K562 (cell line): Measurements from ENCODE around the gene TRPV6.

Experiments
- CEBPB ChIP-seq: fragments of 450-650 bp; IDR thresholded peaks from 2 replicates; pipeline ENCODE4 v1.6.1; 2016; ENCODE audit warnings: missing genetic modification characterization, missing compliant biosample characterization
- FOXA3 ChIP-seq, 2 experiments: fragments of 450-650 bp in 1 of 2; sonication (generic) in 1 of 2; formaldehyde crosslinking; IDR thresholded peaks in 1 of 2; conservative IDR thresholded peaks in 1 of 2; 2 replicates each; pipeline versions ENCODE4 v1.4.0 to v1.8.0; 2020 to 2022; ENCODE audit warnings: mild to moderate bottlenecking in 2 of 2, missing genetic modification reagents in 1 of 2
- JUND ChIP-seq, 2 experiments: IDR thresholded peaks; 2 replicates in 1 of 2; 3 replicates in 1 of 2; pipeline ENCODE4 v1.6.1; 2011; ENCODE audit warnings: borderline replicate concordance in 2 of 2, low read depth in 2 of 2, low read length in 2 of 2, improper control_type of control experiment in 1 of 2, missing biosample characterization in 1 of 2, missing genetic modification characterization in 1 of 2, missing genetic modification reagents in 1 of 2
- POLR2A ChIP-seq: fragments of 450-650 bp; conservative IDR thresholded peaks from 2 replicates; pipeline ENCODE4 v1.6.1; 2016
- RAD21 ChIP-seq, 2 experiments: fragments of 250-450 bp in 1 of 2; fragments of 450-650 bp in 1 of 2; sonication (Bioruptor Pico) in 1 of 2; formaldehyde crosslinking in 1 of 2; IDR thresholded peaks in 1 of 2; conservative IDR thresholded peaks in 1 of 2; 2 replicates each; pipeline versions ENCODE4 v1.4.0 to v1.8.0; 2020 to 2022; ENCODE audit warnings: mild to moderate bottlenecking in 2 of 2, moderate library complexity in 1 of 2
- SIX5 ChIP-seq, 2 experiments: IDR thresholded peaks; 2 replicates each; pipeline ENCODE4 v1.6.1; 2011; ENCODE audit warnings: low read length in 2 of 2, borderline replicate concordance in 1 of 2, low read depth in 1 of 2, mild to moderate bottlenecking in 1 of 2, moderate library complexity in 1 of 2; ENCODE audit not compliant: insufficient read depth in 1 of 2
- SRF ChIP-seq, 2 experiments: fragments of 250-450, 450-650 bp in 1 of 2; sonication (Bioruptor Pico) in 1 of 2; sonication (generic) in 1 of 2; formaldehyde crosslinking; IDR thresholded peaks; 2 replicates each; pipeline versions ENCODE4 v1.5.0 to v1.5.1; 2020 to 2022; ENCODE audit warnings: mild to moderate bottlenecking in 1 of 2, missing genetic modification reagents in 1 of 2
- TCF3 ChIP-seq: sonication (generic); formaldehyde crosslinking; IDR thresholded peaks from 2 replicates; pipeline ENCODE4 v1.4.0; 2020; ENCODE audit warnings: mild to moderate bottlenecking, missing genetic modification reagents
- ZEB2 ChIP-seq: fragments of 450-650 bp; IDR thresholded peaks from 2 replicates; pipeline ENCODE4 v1.6.1; 2016
- ZNF239 ChIP-seq: fragments of 250-450 bp; sonication (Bioruptor Pico); IDR thresholded peaks from 2 replicates; pipeline ENCODE4 v1.4.0; 2020; ENCODE audit warnings: mild to moderate bottlenecking
- ZNF717 ChIP-seq: fragments of 250-450 bp; sonication (Bioruptor Pico); IDR thresholded peaks from 2 replicates; pipeline ENCODE4 v1.5.0; 2021
- TF ChIP-seq, protein P1 (sequence below): fragments of 250-450 bp; sonication (Bioruptor Pico); IDR thresholded peaks from 2 replicates; pipeline ENCODE4 v1.5.0; 2021; ENCODE audit warnings: mild to moderate bottlenecking, borderline replicate concordance
- TF ChIP-seq, protein P2 (sequence below), 3 experiments: IDR thresholded peaks in 2 of 3; conservative IDR thresholded peaks in 1 of 3; 2 replicates each; pipeline ENCODE4 v1.5.1; 2011 to 2012; ENCODE audit warnings: low read length in 3 of 3, mild to moderate bottlenecking in 3 of 3, control low read depth in 2 of 3, improper control_type of control experiment in 1 of 3, inconsistent platforms in 1 of 3, low read depth in 1 of 3, mixed read lengths in 1 of 3, moderate library complexity in 1 of 3; ENCODE audit not compliant: insufficient read depth in 2 of 3
- TF ChIP-seq, protein P3 (sequence below), 2 experiments: fragments of 250-450 bp in 1 of 2; fragments of 450-650 bp in 1 of 2; sonication (Bioruptor Pico) in 1 of 2; IDR thresholded peaks; 2 replicates each; pipeline versions ENCODE4 v1.6.1 to v1.8.0; 2016 to 2021; ENCODE audit warnings: mild to moderate bottlenecking in 2 of 2, moderate library complexity in 2 of 2, missing compliant biosample characterization in 1 of 2, missing genetic modification characterization in 1 of 2

DNA sequence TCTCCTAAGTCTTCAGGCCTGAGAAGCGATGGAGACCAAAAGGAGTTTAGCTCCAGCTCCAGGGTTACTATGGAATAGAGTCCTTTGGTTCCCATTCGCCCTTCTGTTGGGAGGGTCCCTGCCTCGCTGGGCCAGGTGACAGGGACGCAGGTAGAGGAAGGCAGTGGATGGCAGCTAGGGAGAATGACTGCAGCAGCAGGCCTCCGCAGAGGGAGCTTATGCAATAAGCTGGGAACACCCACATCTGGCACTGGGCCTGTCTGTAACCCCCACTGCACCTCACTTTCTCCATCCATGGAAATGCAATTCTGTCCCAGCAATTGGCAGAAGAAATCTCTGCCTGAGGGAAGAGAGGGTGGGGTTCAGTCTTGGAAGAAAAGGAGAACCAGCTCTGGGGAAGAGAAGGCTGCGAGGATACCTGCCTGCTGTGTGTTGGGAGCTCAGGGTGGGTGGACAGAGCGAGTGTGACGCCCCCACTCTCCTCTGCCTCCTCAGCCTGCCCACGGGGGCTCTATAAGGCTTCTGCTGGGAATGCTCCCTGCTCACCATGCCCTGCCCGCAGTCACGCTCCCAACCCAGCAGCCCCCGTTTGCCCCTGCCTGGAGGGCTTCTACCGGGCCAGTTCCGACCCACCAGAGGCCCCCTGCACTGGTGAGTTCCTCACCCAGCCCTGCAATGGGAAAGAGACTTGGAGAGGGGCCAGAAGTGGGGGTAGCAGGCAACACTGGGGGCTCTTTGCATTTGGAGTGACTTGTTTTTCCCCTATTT is 20.4 kb downstream of the TRPV6 start:
- TF ChIP-seq, protein P1, sequence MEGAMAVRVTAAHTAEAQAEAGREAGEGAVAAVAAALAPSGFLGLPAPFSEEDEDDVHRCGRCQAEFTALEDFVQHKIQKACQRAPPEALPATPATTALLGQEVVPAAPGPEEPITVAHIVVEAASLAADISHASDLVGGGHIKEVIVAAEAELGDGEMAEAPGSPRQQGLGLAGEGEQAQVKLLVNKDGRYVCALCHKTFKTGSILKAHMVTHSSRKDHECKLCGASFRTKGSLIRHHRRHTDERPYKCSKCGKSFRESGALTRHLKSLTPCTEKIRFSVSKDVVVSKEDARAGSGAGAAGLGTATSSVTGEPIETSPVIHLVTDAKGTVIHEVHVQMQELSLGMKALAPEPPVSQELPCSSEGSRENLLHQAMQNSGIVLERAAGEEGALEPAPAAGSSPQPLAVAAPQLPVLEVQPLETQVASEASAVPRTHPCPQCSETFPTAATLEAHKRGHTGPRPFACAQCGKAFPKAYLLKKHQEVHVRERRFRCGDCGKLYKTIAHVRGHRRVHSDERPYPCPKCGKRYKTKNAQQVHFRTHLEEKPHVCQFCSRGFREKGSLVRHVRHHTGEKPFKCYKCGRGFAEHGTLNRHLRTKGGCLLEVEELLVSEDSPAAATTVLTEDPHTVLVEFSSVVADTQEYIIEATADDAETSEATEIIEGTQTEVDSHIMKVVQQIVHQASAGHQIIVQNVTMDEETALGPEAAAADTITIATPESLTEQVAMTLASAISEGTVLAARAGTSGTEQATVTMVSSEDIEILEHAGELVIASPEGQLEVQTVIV (CRISPR knock-in tag): no peak
- TF ChIP-seq, protein P2, sequence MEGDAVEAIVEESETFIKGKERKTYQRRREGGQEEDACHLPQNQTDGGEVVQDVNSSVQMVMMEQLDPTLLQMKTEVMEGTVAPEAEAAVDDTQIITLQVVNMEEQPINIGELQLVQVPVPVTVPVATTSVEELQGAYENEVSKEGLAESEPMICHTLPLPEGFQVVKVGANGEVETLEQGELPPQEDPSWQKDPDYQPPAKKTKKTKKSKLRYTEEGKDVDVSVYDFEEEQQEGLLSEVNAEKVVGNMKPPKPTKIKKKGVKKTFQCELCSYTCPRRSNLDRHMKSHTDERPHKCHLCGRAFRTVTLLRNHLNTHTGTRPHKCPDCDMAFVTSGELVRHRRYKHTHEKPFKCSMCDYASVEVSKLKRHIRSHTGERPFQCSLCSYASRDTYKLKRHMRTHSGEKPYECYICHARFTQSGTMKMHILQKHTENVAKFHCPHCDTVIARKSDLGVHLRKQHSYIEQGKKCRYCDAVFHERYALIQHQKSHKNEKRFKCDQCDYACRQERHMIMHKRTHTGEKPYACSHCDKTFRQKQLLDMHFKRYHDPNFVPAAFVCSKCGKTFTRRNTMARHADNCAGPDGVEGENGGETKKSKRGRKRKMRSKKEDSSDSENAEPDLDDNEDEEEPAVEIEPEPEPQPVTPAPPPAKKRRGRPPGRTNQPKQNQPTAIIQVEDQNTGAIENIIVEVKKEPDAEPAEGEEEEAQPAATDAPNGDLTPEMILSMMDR (IDR thresholded peaks at IDR 0.05 in 2 of 3, conservative IDR thresholded peaks at IDR 0.05 in 1 of 3; ENCODE audit: insufficient read depth in 2 of 3, low read depth in 1 of 3, low read length in 3 of 3): no peak
- TF ChIP-seq JUND (IDR thresholded peaks at IDR 0.05; ENCODE audit: borderline replicate concordance, low read depth, low read length) (no peak), JUND (tag; IDR thresholded peaks at IDR 0.05; ENCODE audit: borderline replicate concordance, low read depth, low read length) (no peak), RAD21 (CRISPR knock-in tag; conservative IDR thresholded peaks at IDR 0.05 in 1 of 2, IDR thresholded peaks at IDR 0.05 in 1 of 2) (no peak), ZEB2 (no peak), ZNF717 (CRISPR knock-in tag) (no peak), FOXA3 (CRISPR knock-in tag; conservative IDR thresholded peaks at IDR 0.05 in 1 of 2, IDR thresholded peaks at IDR 0.05 in 1 of 2) (no peak), SIX5 (IDR thresholded peaks at IDR 0.05; ENCODE audit: borderline replicate concordance in 1 of 2, insufficient read depth in 1 of 2, low read depth in 1 of 2, low read length in 2 of 2) (no peak), ZNF239 (no peak), SRF (CRISPR knock-in tag; IDR thresholded peaks at IDR 0.05) (no peak), TCF3 (no peak), POLR2A (no peak), CEBPB (tag) (no peak)
- TF ChIP-seq, protein P3, sequence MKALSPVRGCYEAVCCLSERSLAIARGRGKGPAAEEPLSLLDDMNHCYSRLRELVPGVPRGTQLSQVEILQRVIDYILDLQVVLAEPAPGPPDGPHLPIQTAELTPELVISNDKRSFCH (CRISPR knock-in tag; IDR thresholded peaks at IDR 0.05): no peak
- TF ChIP-seq, protein P3 (tag; IDR thresholded peaks at IDR 0.05): no peak
